Panc1 (cell line): ENCODE data around the gene HOXA11. TPM values are rescaled to one million over a fixed set of nuclear protein-coding genes. Genes with fewer than 3 reads are reported as not detected.

Experiments
- ATAC-seq: fragments of 200-7000 bp; cut with Tn5 transposase; 2 replicates; pipeline ENCODE4 v1.9.1; 2020; ENCODE audit warnings: mild to moderate bottlenecking, moderate library complexity
- BruUV-seq: library from RNA; stranded (reverse); fragments of 400-500 nt; replicated peaks from 2 replicates; lab custom pipeline; 2021; lab: Mats Ljungman, UMichigan
- CTCF ChIA-PET: fragments of 300-600 bp; sonication (Branson Sonifier 250); formaldehyde crosslinking; loops from one replicate; lab custom pipeline; 2022; ENCODE audit warnings: antibody characterized with exemption; lab: Charles Lee
- POLR2A ChIA-PET: fragments of 300-600 bp; sonication (Branson Sonifier 250); formaldehyde crosslinking; loops from one replicate; lab custom pipeline; 2022; ENCODE audit warnings: antibody characterized with exemption; lab: Charles Lee
- DNase-seq: peaks from one replicate; pipeline ENCODE4 v3.0.0-alpha.2; 2010; ENCODE audit warnings: low read depth, low spot score
- H3K27ac ChIP-seq: 2 replicates; pipeline ENCODE4 v1.5.1; 2011; ENCODE audit warnings: mild to moderate bottlenecking, low read length, inconsistent platforms
- H3K27me3 ChIP-seq: fragments of 200-500 bp; sonication (Bioruptor generic); 2 replicates; pipeline ENCODE4 v1.6.0; 2014; ENCODE audit warnings: low read length, inconsistent platforms; ENCODE audit not compliant: control insufficient read depth, insufficient read depth
- H3K36me3 ChIP-seq: fragments of 200-500 bp; sonication (Bioruptor generic); 2 replicates; pipeline ENCODE4 v1.5.1; 2014; ENCODE audit warnings: inconsistent platforms, mild to moderate bottlenecking, low read length, moderate library complexity; ENCODE audit not compliant: control insufficient read depth, insufficient read depth
- H3K4me1 ChIP-seq: 2 replicates; pipeline ENCODE4 v1.5.1; 2011; ENCODE audit warnings: inconsistent platforms, mild to moderate bottlenecking, low read length, moderate library complexity; ENCODE audit not compliant: control insufficient read depth, insufficient read depth
- H3K4me3 ChIP-seq, 2 experiments: 2 replicates each; pipeline ENCODE4 v1.5.1; 2011 to 2012; ENCODE audit warnings: low read depth in 2 of 2, low read length in 2 of 2, mild to moderate bottlenecking in 2 of 2, inconsistent platforms in 1 of 2, moderate library complexity in 1 of 2
- H3K9me3 ChIP-seq: fragments of 200-500 bp; sonication (Bioruptor generic); 2 replicates; pipeline ENCODE4 v1.5.1; 2014; ENCODE audit warnings: low read depth, mild to moderate bottlenecking, inconsistent platforms, low read length, moderate library complexity; ENCODE audit not compliant: control insufficient read depth, insufficient read depth
- POLR2AphosphoS5 ChIP-seq: IDR thresholded peaks from 2 replicates; pipeline ENCODE4 v1.6.1; 2012; ENCODE audit warnings: mild to moderate bottlenecking, low read depth, low read length, moderate library complexity
- SIN3A ChIP-seq: IDR thresholded peaks from 2 replicates; pipeline ENCODE4 v1.6.1; 2012; ENCODE audit warnings: low read depth, mild to moderate bottlenecking, low read length, moderate library complexity, borderline replicate concordance; ENCODE audit not compliant: insufficient read depth
- TCF7L2 ChIP-seq: IDR thresholded peaks from 2 replicates; pipeline ENCODE4 v1.6.1; 2011; ENCODE audit warnings: mild to moderate bottlenecking, low read depth, low read length, inconsistent platforms
- in situ Hi-C: cut with HindIII; loops from 2 replicates; pipeline ENCODE4 v1.10.0; 2016; ENCODE audit warnings: low sequenced_read_pairs, low pct_unique_long_range_greater_than_20kb
- intact Hi-C: fragments of 100-400 bp; cut with micrococcal nuclease; formaldehyde crosslinking; loops from one replicate; pipeline ENCODE4 v1.10.0; 2022; ENCODE audit not compliant: unreplicated experiment
- total RNA-seq: library from RNA; stranded (reverse); gene quantifications from one replicate; pipeline ENCODE4 v1.2.1, GENCODE V29; 2021; ENCODE audit not compliant: unreplicated experiment
- TF ChIP-seq, protein P1 (sequence below), 2 experiments: IDR thresholded peaks; 2 replicates each; pipeline ENCODE4 v1.6.1; 2011 to 2012; ENCODE audit warnings: low read depth in 2 of 2, control low read depth in 1 of 2, low read length in 1 of 2, mild to moderate bottlenecking in 1 of 2, moderate library complexity in 1 of 2; ENCODE audit not compliant: insufficient read depth in 1 of 2
- TF ChIP-seq, protein P2 (sequence below): fragments of 450-650 bp; IDR thresholded peaks from 2 replicates; pipeline ENCODE4 v1.5.1; 2017; ENCODE audit warnings: mild to moderate bottlenecking

The HOXA11 gene
- total RNA-seq, 1 experiment from 2014 or later, result 0.57 TPM

DNA sequence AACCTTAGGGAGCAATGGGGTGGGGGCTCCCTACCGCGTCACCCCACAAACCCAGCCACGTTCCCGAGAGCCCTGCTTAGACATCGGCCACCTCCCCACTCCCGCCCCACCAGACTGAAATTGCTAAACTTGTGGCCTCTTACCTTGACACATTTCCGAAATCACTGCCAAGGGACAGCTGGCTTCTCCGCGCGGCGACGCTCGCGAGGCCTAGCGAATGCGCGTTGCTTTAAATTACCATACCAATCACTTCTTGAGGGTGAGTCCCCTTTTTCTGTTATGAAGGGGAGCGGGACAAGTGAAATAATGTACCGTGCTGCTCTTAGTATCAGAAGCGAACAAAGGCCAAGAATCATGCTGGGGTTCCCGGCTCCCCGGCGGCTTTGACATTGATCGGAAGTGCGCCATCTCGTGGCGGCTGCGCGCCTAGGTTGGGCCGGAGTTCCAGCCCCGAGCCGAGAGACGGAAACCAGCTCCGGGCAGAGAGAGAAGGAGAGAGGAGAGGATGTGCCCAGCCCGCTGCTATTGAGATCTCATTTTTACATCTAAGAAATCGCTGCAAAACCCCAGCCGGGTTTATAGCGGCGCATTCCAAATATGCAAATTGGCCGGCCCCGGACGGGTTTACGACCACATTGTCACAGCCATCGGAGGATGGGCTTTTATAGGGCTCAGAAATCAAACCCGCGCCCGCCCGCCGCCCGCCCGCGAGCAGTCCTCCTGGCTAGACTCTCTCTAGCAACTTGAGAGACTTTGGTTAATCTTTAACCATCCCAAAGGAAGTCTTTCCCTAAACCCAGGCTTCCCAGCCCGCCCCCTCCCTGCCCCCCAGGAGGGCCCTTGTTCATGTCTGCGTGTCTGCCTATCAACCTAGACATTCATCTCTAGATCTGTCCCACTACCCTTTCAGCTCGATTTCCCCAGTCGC lies 5.3 kb downstream of the HOXA11 start:
- Histone ChIP-seq H3K27ac (peak overlapping the region; percentile 57), H3K27me3 (no peaks in the 10 kb centered on the region), H3K4me3 (peak overlapping the region; percentile 32 to 52), H3K9me3 (no peaks in the 10 kb centered on the region), H3K36me3 (no peaks in the 10 kb centered on the region), H3K4me1 (peaks cover 15% of the 10 kb centered on the region; the same call in 1 of the 2 replicates)
- ChIA-PET CTCF (interaction anchor here (0.5 to 1.9 kb wide), 16 partner anchors 9 to 1300 kb away, joined by 3 to 12 read pairs (median 3); no protein-coding TSS in a partner anchor), POLR2A (no interaction called here)
- BruUV-seq, result no TSS peak
- in situ Hi-C loops, result no loop called here
- TF ChIP-seq, protein P1, sequence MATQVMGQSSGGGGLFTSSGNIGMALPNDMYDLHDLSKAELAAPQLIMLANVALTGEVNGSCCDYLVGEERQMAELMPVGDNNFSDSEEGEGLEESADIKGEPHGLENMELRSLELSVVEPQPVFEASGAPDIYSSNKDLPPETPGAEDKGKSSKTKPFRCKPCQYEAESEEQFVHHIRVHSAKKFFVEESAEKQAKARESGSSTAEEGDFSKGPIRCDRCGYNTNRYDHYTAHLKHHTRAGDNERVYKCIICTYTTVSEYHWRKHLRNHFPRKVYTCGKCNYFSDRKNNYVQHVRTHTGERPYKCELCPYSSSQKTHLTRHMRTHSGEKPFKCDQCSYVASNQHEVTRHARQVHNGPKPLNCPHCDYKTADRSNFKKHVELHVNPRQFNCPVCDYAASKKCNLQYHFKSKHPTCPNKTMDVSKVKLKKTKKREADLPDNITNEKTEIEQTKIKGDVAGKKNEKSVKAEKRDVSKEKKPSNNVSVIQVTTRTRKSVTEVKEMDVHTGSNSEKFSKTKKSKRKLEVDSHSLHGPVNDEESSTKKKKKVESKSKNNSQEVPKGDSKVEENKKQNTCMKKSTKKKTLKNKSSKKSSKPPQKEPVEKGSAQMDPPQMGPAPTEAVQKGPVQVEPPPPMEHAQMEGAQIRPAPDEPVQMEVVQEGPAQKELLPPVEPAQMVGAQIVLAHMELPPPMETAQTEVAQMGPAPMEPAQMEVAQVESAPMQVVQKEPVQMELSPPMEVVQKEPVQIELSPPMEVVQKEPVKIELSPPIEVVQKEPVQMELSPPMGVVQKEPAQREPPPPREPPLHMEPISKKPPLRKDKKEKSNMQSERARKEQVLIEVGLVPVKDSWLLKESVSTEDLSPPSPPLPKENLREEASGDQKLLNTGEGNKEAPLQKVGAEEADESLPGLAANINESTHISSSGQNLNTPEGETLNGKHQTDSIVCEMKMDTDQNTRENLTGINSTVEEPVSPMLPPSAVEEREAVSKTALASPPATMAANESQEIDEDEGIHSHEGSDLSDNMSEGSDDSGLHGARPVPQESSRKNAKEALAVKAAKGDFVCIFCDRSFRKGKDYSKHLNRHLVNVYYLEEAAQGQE (IDR thresholded peaks at IDR 0.05; ENCODE audit: insufficient read depth in 1 of 2, low read depth in 2 of 2, low read length in 1 of 2), result no peak
- TF ChIP-seq, protein P2, sequence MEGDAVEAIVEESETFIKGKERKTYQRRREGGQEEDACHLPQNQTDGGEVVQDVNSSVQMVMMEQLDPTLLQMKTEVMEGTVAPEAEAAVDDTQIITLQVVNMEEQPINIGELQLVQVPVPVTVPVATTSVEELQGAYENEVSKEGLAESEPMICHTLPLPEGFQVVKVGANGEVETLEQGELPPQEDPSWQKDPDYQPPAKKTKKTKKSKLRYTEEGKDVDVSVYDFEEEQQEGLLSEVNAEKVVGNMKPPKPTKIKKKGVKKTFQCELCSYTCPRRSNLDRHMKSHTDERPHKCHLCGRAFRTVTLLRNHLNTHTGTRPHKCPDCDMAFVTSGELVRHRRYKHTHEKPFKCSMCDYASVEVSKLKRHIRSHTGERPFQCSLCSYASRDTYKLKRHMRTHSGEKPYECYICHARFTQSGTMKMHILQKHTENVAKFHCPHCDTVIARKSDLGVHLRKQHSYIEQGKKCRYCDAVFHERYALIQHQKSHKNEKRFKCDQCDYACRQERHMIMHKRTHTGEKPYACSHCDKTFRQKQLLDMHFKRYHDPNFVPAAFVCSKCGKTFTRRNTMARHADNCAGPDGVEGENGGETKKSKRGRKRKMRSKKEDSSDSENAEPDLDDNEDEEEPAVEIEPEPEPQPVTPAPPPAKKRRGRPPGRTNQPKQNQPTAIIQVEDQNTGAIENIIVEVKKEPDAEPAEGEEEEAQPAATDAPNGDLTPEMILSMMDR, result peak; percentile 99
- TF ChIP-seq POLR2AphosphoS5 (no peak), TCF7L2 (0 out of 2 replicates have a peak, but pooled peaks have one; percentile 34), SIN3A (no peak)
- peak; percentile 83 for ATAC-seq
- intact Hi-C loops, result no loop called here
- no peak for DNase-seq

DNA sequence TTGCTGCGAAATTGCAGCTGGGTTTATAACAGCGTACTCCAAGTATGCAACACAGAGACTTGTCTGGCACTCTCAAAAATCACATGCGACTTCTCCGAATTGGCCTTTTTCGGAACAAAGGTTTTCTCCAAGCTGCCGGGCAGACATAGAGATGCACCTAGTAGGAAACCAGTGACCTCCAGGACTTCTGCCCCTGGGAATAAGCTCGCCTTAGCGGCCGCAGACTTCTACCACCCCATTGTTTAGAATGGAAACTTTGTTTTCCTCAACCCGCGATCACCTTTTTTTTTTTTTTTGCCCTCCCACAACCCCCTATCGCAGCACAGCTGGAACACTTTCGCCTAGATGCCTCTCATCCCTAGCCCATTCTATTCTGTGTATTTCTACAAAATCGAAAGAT lies 6.0 kb downstream of the HOXA11 start:
- ATAC-seq (no peak), DNase-seq (no peak)
- H3K9me3 ChIP-seq, result no peaks in the 10 kb centered on the region
- peak overlapping the region; percentile 32 to 52; a peak in 3 of 4 replicates for H3K4me3 ChIP-seq
- BruUV-seq, result no TSS peak
- no peak for TF ChIP-seq POLR2AphosphoS5
- TF ChIP-seq, protein P1 (IDR thresholded peaks at IDR 0.05; ENCODE audit: insufficient read depth in 1 of 2, low read depth in 2 of 2, low read length in 1 of 2), result no peak
- TF ChIP-seq TCF7L2, result no peak
- no peak for TF ChIP-seq SIN3A
- TF ChIP-seq, protein P2, result no peak
- ChIA-PET POLR2A (no interaction called here), CTCF (interaction anchor here (0.6 to 1.9 kb wide), 10 partner anchors 9 to 1301 kb away, joined by 3 to 10 read pairs (median 4); partner anchors contain the start of gene HOXA3)
- H3K4me1 ChIP-seq, result peaks cover 15% of the 10 kb centered on the region; the same call in 1 of the 2 replicates
- H3K27me3 ChIP-seq, result no peaks in the 10 kb centered on the region
- intact Hi-C loops, result no loop called here
- no peak overlapping the region; the same call in 1 of the 2 replicates for H3K27ac ChIP-seq
- H3K36me3 ChIP-seq, result no peaks in the 10 kb centered on the region
- in situ Hi-C loops, result no loop called here
